Esophagus squamous epithelium (tissue), 5 donors: ENCODE results near the gene UBR4. TPM values are rescaled to one million over a fixed set of nuclear protein-coding genes. Genes with fewer than 3 reads are reported as not detected.

Experiments used
- DNase-seq: peaks from one replicate; lab custom pipeline; 2025; lab: John Stamatoyannopoulos, UW
- H3K27ac ChIP-seq, 4 donors: fragments of 200-600 bp; sonication (generic); one replicate each; pipeline ENCODE4 v1.5.1; 2016 to 2019; ENCODE audit warnings: mild to moderate bottlenecking in 1 of 4
- H3K27me3 ChIP-seq, 4 donors: fragments of 200-600 bp; sonication (generic); 1 replicate in 3 of 4; 2 replicates in 1 of 4; pipeline versions ENCODE4 v1.5.1 to v1.6.0; 2017 to 2021; ENCODE audit warnings: antibody characterized with exemption in 1 of 4
- H3K36me3 ChIP-seq, 3 donors: fragments of 200-600 bp; sonication (generic); one replicate each; pipeline ENCODE4 v1.5.1; 2016 to 2019
- H3K4me1 ChIP-seq, 3 donors: fragments of 200-600 bp; sonication (generic); one replicate each; pipeline ENCODE4 v1.5.1; 2017 to 2019
- H3K4me3 ChIP-seq, 4 donors: fragments of 200-600 bp; sonication (generic); 1 replicate in 3 of 4; 2 replicates in 1 of 4; pipeline ENCODE4 v1.5.1; 2016 to 2019; ENCODE audit warnings: mild to moderate bottlenecking in 2 of 4, moderate library complexity in 1 of 4
- H3K9me3 ChIP-seq, 3 donors: fragments of 200-600 bp; sonication (generic); one replicate each; pipeline ENCODE4 v1.5.1; 2016 to 2019
- POLR2A ChIP-seq, 4 donors: fragments of 450-650 bp; IDR thresholded peaks; one replicate each; pipeline ENCODE4 v1.6.1; 2017; ENCODE audit warnings: antibody characterized with exemption in 4 of 4, mild to moderate bottlenecking in 4 of 4, moderate library complexity in 3 of 4
- WGBS, 2 donors: methylation state at CpG; one replicate each; pipeline ENCODE4 v1.1.5; 2018; 5-methylcytosine and 5-hydroxymethylcytosine counted together
- intact Hi-C: fragments of 100-400 bp; cut with DNase I; formaldehyde crosslinking; loops from one replicate; pipeline ENCODE4 v1.15.0; 2022
- total RNA-seq, 4 donors: library from RNA; depleted of rRNA; stranded (reverse); fragments of >200 nt; gene quantifications; one replicate each; pipeline ENCODE4 v1.1.0, GENCODE V29; 2016
- TF ChIP-seq, protein P1 (sequence below), 6 experiments: fragments of 450-650 bp in 4 of 6; fragments of 200-600 bp in 2 of 6; sonication (generic) in 2 of 6; IDR thresholded peaks; one replicate each; pipeline ENCODE4 v1.5.1; 2016 to 2019; ENCODE audit warnings: antibody characterized with exemption in 6 of 6, mild to moderate bottlenecking in 4 of 6, moderate library complexity in 4 of 6
- donor health status: DM: yes; HTN: yes; CAD: no.

Gene UBR4
- total RNA-seq, 4 donors from 2014 or later: 52.4 to 121 (median 88.3) TPM

DNA sequence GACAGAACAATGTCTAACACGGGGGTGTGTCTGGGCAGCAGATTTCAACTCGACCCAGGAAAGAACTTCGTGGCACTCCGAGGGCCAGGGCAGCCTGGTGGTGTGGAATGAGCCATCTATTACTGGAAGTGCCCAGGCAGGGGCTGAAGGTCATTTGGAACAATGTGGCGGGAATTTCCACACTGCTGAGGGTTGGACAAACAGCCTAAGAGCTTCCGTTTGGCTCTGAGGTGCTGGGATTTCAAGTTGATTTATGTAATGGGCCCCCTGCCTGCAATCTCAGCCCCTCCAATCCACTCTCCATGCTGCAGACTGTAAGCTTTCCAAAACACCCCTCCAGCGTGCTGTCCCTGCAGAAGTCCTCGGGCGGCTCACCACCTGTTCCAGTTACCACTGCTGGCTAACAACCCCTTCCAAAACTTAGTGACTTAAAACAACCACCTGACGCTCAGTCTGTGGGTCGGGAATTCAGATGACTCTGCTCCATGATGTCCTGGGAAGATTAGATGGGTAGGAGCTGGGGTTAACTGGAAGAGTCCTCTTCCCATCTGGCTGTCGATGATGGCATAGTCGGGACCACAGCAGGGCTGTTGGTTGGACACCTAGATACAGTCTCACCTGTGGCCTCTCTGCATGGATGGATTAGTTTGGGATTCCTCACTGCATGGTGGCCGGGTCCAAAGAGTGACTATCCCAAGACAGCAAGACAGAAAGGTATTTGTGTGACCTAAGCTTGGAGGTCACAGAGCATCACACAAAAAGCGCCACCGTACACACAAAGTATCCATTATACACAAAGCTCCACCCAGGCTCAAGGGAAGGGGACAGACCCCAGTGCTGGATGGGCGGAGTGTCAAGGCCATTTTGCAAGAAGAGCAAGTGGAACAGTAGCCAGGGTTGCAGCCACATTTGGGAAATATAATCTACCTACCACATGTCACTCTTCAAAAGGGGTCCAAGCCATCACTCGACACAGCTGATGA, 163.9 kb downstream of the UBR4 start:
- Histone ChIP-seq H3K4me3 (no peak overlapping the region), H3K27me3 (peaks cover 0 to 18% (median 2%) of the 10 kb centered on the region in 4 donors), H3K4me1 (peaks cover 0 to 18% (median 0%) of the 10 kb centered on the region in 3 donors), H3K27ac (no peak overlapping the region), H3K36me3 (no peaks in the 10 kb centered on the region), H3K9me3 (no peaks in the 10 kb centered on the region)
- intact Hi-C loops: no loop called here
- TF ChIP-seq, protein P1, sequence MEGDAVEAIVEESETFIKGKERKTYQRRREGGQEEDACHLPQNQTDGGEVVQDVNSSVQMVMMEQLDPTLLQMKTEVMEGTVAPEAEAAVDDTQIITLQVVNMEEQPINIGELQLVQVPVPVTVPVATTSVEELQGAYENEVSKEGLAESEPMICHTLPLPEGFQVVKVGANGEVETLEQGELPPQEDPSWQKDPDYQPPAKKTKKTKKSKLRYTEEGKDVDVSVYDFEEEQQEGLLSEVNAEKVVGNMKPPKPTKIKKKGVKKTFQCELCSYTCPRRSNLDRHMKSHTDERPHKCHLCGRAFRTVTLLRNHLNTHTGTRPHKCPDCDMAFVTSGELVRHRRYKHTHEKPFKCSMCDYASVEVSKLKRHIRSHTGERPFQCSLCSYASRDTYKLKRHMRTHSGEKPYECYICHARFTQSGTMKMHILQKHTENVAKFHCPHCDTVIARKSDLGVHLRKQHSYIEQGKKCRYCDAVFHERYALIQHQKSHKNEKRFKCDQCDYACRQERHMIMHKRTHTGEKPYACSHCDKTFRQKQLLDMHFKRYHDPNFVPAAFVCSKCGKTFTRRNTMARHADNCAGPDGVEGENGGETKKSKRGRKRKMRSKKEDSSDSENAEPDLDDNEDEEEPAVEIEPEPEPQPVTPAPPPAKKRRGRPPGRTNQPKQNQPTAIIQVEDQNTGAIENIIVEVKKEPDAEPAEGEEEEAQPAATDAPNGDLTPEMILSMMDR (IDR thresholded peaks at IDR 0.05): no peak
- TF ChIP-seq POLR2A (IDR thresholded peaks at IDR 0.05): no peak
- no peak for DNase-seq
- WGBS, 2 donors: 71 to 87% methylated on average over 14 to 18 of the region's 18 CpGs

DNA sequence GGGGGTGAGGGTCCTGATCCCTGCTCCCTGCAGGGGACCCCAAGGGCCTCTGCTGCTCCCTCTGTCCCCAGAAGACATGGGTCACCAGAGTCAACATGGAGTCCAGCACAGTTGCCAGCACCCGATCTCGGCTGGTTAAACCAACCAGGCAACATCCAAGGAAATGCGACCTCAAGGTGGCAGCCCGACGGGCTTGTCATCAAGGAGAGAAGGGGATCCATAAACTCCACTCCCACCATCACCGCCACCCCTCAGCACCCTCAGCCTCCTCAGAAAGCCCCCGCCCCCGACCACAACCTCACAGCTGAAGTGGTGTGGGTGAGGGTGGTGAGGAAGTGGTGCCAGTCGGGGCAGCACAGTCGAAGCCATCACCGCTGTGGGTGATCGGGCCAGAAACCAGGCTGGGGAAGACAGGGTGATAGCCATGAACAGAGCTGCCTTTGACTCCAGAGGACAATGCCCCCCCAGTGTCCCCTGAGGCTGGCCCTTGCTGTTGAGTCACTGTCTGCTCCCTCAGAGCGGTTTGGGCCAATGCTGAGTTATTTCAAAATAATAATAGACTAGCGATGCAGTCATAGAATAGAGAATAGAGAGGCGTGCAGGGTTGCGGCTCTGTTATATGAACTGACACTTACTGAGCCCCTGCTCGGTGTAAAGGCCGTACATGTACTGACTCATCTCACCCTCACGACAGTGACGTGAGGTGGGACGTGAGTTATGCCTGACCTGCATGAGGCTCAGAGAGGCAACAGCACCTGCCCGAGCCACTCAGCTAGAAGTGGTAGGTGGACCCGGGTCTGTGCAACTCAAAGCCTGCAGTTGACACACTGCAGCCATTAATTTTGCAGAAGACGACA, 164.9 kb downstream of the UBR4 start:
- DNase-seq: no peak
- H3K27ac ChIP-seq: no peak overlapping the region
- no peaks in the 10 kb centered on the region for H3K36me3 ChIP-seq
- TF ChIP-seq, protein P1 (IDR thresholded peaks at IDR 0.05): no peak
- TF ChIP-seq POLR2A (IDR thresholded peaks at IDR 0.05): no peak
- H3K4me1 ChIP-seq: peaks cover 0 to 18% (median 0%) of the 10 kb centered on the region in 3 donors
- WGBS, 2 donors: 62 to 75% methylated on average over 12 to 13 of the region's 24 CpGs
- peaks cover 0 to 21% (median 2%) of the 10 kb centered on the region in 4 donors for H3K27me3 ChIP-seq
- H3K4me3 ChIP-seq: no peak overlapping the region
- H3K9me3 ChIP-seq: no peaks in the 10 kb centered on the region
- intact Hi-C loops: no loop called here

DNA sequence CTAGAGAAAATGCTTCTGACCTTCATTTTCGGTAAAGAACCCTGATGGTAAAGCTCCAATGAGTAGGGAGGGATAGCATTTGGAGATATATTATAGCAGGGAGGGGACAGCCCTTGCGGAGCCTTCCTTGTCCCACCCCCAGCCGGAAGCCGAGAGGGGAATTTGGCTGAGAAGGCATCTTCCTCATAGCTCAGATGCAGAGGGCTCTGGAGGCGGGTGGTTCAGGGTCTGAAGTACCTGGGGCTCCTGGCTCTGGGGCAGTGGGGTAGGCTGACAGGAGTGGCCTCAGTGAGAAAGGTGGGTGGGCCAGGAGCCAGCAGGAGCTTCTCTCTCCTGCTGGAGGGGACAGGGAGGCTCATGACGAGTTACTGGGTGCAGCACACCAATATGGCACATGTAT, 165.6 kb downstream of the UBR4 start:
- Histone ChIP-seq H3K9me3 (no peaks in the 10 kb centered on the region), H3K27me3 (peaks cover 0 to 21% (median 2%) of the 10 kb centered on the region in 4 donors), H3K27ac (no peak overlapping the region), H3K4me3 (no peak overlapping the region), H3K4me1 (peaks cover 0 to 17% (median 0%) of the 10 kb centered on the region in 3 donors), H3K36me3 (no peaks in the 10 kb centered on the region)
- DNase-seq: no peak
- WGBS, 2 donors: 56 to 75% methylated on average over 1 to 2 of the region's 6 CpGs
- intact Hi-C loops: no loop called here
- TF ChIP-seq POLR2A (IDR thresholded peaks at IDR 0.05): no peak
- TF ChIP-seq, protein P1 (IDR thresholded peaks at IDR 0.05): no peak

DNA sequence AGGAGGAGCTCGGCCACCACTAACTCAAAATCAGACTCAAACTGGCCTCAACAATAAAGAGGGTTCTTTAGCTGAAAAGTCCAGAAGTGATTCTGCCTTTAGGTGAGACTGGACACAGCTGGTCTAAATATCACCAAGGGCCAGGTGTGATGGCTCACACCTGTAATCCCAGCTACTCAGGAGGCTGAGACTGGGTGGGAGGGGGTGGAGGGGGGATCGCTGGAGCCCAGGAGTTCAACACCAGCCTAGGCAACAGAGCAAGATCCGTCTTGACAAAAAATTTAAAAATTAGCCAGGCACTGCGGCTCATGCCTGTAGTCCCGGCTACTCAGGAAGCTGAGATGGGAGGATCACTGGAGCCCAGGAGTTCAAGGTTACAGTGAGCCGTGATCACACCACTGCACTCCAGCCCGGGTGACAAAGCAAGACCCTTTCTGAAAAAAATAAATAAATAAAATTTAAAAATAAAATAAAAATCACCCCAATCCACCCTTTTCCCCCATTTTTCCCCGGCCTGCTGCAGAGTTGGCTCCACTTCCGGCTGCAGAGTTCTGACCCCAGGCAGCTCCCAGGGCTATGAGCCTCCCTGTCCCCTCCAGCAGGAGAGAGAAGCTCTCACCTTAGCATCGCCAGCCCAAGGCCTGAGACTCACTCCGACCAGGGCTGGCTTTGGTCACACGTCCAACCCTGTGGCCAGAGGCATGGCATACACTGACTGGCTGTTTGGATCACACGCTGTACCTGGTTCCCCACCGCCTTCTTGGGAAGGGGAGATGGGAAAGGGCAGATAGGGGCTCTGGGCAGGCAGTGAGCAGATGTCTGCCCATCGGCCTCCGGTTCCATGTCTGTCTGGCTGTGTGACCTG, 166.3 kb downstream of the UBR4 start:
- WGBS, 2 donors: 69 to 82% methylated on average over 13 to 15 of the region's 16 CpGs
- intact Hi-C loops: no loop called here
- no peaks in the 10 kb centered on the region for H3K9me3 ChIP-seq
- H3K36me3 ChIP-seq: no peaks in the 10 kb centered on the region
- no peak for DNase-seq
- H3K4me3 ChIP-seq: no peak overlapping the region
- peaks cover 0 to 21% (median 2%) of the 10 kb centered on the region in 4 donors for H3K27me3 ChIP-seq
- peaks cover 0 to 10% (median 0%) of the 10 kb centered on the region in 3 donors for H3K4me1 ChIP-seq
- TF ChIP-seq, protein P1 (IDR thresholded peaks at IDR 0.05): no peak
- no peak for TF ChIP-seq POLR2A (IDR thresholded peaks at IDR 0.05)
- no peak overlapping the region for H3K27ac ChIP-seq
